Measurements from ENCODE around the gene PTPRH.

Gene PTPRH

DNA sequence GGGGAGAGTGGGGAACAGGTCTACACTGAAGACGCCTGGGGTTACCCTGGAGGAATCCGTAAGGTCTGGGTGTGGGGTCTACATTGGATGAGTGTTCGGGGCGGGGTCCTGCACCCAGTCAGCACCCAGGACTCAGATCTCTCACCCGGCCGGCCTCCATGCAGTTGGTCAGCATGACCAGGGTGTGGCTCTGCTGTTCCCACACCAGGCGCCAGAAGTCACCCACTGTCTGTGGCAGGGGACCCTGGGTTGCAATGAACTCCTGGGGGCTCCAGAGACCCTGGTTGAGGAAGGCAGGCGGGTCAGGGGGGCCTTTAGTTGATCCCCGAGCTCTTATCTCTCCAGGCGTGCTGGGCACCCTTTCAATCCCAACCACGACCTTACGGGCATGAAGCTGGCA lies 23.2 kb downstream of the PTPRH start:
- no peak for TF ChIP-seq EP300 (IDR thresholded peaks at IDR 0.05; ENCODE audit: borderline replicate concordance)
- TF ChIP-seq, protein P1, sequence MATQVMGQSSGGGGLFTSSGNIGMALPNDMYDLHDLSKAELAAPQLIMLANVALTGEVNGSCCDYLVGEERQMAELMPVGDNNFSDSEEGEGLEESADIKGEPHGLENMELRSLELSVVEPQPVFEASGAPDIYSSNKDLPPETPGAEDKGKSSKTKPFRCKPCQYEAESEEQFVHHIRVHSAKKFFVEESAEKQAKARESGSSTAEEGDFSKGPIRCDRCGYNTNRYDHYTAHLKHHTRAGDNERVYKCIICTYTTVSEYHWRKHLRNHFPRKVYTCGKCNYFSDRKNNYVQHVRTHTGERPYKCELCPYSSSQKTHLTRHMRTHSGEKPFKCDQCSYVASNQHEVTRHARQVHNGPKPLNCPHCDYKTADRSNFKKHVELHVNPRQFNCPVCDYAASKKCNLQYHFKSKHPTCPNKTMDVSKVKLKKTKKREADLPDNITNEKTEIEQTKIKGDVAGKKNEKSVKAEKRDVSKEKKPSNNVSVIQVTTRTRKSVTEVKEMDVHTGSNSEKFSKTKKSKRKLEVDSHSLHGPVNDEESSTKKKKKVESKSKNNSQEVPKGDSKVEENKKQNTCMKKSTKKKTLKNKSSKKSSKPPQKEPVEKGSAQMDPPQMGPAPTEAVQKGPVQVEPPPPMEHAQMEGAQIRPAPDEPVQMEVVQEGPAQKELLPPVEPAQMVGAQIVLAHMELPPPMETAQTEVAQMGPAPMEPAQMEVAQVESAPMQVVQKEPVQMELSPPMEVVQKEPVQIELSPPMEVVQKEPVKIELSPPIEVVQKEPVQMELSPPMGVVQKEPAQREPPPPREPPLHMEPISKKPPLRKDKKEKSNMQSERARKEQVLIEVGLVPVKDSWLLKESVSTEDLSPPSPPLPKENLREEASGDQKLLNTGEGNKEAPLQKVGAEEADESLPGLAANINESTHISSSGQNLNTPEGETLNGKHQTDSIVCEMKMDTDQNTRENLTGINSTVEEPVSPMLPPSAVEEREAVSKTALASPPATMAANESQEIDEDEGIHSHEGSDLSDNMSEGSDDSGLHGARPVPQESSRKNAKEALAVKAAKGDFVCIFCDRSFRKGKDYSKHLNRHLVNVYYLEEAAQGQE (IDR thresholded peaks at IDR 0.05; ENCODE audit: low read depth), result no peak
- TF ChIP-seq FOXM1 (IDR thresholded peaks at IDR 0.05; ENCODE audit: borderline replicate concordance, low read depth), result no peak
- TF ChIP-seq CREB1 (IDR thresholded peaks at IDR 0.05; ENCODE audit: low read depth), result no peak
- TF ChIP-seq EGR1 (IDR thresholded peaks at IDR 0.05), result no peak
- TF ChIP-seq ZBTB7A (IDR thresholded peaks at IDR 0.05; ENCODE audit: low read depth), result no peak
- TF ChIP-seq TCF12 (IDR thresholded peaks at IDR 0.05; ENCODE audit: low read depth), result no peak
- TF ChIP-seq, protein P2, sequence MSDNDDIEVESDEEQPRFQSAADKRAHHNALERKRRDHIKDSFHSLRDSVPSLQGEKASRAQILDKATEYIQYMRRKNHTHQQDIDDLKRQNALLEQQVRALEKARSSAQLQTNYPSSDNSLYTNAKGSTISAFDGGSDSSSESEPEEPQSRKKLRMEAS (IDR thresholded peaks at IDR 0.05), result no peak
- TF ChIP-seq TEAD4 (IDR thresholded peaks at IDR 0.05), result no peak
- TF ChIP-seq TAF1 (IDR thresholded peaks at IDR 0.05; ENCODE audit: low read depth), result no peak
- no peak for TF ChIP-seq YY1 (IDR thresholded peaks at IDR 0.05; ENCODE audit: low read depth)
- TF ChIP-seq, protein P3, sequence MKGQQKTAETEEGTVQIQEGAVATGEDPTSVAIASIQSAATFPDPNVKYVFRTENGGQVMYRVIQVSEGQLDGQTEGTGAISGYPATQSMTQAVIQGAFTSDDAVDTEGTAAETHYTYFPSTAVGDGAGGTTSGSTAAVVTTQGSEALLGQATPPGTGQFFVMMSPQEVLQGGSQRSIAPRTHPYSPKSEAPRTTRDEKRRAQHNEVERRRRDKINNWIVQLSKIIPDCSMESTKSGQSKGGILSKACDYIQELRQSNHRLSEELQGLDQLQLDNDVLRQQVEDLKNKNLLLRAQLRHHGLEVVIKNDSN (IDR thresholded peaks at IDR 0.05), result no peak
- TF ChIP-seq NFIC (IDR thresholded peaks at IDR 0.05), result no peak
- no peak for TF ChIP-seq RAD21 (IDR thresholded peaks at IDR 0.05; ENCODE audit: low read depth)
- TF ChIP-seq CEBPB (IDR thresholded peaks at IDR 0.05), result no peak

DNA sequence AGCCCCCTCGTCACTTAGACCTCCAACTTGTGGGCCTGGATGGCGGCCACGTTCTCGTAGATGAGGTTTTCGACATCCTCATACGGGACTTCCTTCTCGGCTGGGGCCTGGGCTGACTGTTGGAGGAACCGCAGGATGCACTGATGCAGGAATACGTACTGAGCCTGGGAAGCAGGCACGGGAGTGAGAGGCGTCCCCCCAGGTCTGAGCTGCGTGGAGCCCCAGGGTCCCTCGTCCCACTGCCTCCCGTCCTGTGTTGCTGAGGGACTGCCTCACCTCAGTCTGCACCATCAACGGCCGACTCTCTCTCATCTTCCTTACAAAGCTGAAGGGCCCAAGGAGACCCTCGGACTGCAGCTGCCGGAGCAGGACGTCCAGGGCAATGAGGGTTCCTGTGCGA lies 27.6 kb downstream of the PTPRH start:
- no peak for TF ChIP-seq YY1 (IDR thresholded peaks at IDR 0.05; ENCODE audit: low read depth)
- no peak for TF ChIP-seq FOXM1 (IDR thresholded peaks at IDR 0.05; ENCODE audit: borderline replicate concordance, low read depth)
- TF ChIP-seq ZBTB7A (IDR thresholded peaks at IDR 0.05; ENCODE audit: low read depth), result no peak
- no peak for TF ChIP-seq TCF12 (IDR thresholded peaks at IDR 0.05; ENCODE audit: low read depth)
- no peak for TF ChIP-seq RAD21 (IDR thresholded peaks at IDR 0.05; ENCODE audit: low read depth)
- TF ChIP-seq, protein P1 (IDR thresholded peaks at IDR 0.05; ENCODE audit: low read depth), result no peak
- TF ChIP-seq, protein P2 (IDR thresholded peaks at IDR 0.05), result no peak
- TF ChIP-seq NFIC (IDR thresholded peaks at IDR 0.05), result no peak
- TF ChIP-seq, protein P3 (IDR thresholded peaks at IDR 0.05), result no peak
- TF ChIP-seq TEAD4 (IDR thresholded peaks at IDR 0.05), result no peak

DNA sequence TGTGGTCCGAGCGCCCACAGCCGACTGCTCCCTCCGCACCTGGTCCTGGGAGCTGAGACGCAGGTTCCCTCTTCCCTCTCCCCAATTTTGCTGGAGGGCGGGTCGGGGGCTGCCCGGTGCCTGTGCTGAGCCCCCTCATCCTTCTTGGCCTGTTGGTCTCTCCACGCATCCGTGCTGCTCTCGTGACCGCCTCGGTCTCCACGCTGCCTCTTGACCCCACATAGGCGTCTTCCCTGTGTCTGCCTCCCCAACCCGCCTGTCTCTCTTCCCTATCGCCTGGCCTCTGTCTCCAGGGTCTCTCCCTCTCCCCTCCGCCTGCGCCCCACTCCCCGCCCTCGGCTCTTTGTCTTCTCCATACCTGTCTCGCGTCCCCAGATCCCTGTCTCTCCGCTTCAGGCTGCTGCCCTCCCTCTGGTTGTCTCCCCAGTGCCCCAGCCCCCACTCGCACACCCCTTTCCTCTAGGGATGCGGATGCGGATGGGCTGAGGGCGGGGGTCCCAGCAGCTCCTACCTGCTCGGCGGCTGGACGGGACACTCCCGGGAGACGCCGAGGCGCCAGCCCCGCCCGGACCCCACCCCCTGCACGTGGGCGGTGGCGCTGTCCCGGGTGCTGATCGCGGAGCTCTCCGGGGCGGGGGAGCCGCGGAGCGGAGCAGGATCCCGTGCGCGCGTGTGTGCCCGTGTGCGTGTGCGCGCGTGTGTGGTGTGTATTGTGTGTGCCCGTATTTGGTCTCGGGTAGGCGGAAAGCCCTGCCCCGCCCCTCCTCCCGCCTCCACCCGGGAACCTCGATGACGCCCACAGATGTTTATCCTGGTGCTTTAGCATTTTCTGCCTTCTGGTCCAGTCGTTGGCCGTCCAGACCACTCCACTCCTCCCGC lies 29.5 kb downstream of the PTPRH start, which contains the start of gene SYT5:
Gene SYT5 (minus strand): TSS at position 684 of the 879 bp plus-strand sequence. CDS start 1,248 bp downstream, outside the sequence.
- TF ChIP-seq RAD21 (IDR thresholded peaks at IDR 0.05; ENCODE audit: low read depth) (no peak), TCF12 (IDR thresholded peaks at IDR 0.05; ENCODE audit: low read depth) (no peak; the same call in 1 of the 2 replicates), EGR1 (IDR thresholded peaks at IDR 0.05) (peak; percentile 100), FOXM1 (IDR thresholded peaks at IDR 0.05; ENCODE audit: borderline replicate concordance, low read depth) (no peak)
- TF ChIP-seq, protein P2 (IDR thresholded peaks at IDR 0.05), result peak; percentile 97
- TF ChIP-seq, protein P1 (IDR thresholded peaks at IDR 0.05; ENCODE audit: low read depth), result peak; percentile 97
- TF ChIP-seq, protein P3 (IDR thresholded peaks at IDR 0.05), result peak; percentile 90
